GM18951 (cell line): ENCODE results near the gene C9orf85.

ENCODE experiments used
- POLR2A ChIP-seq: IDR thresholded peaks from 4 replicates; pipeline ENCODE4 v1.6.1; 2011; ENCODE audit warnings: mild to moderate bottlenecking; ENCODE audit not compliant: insufficient read length, insufficient read depth; ENCODE audit errors: extremely low read depth
- in situ Hi-C: fragments of 300-500 bp; cut with MboI; formaldehyde crosslinking; loops from one replicate; pipeline ENCODE4 v1.12.0; 2022; ENCODE audit warnings: low sequenced_read_pairs, mixed read lengths, inconsistent platforms; ENCODE audit not compliant: unreplicated experiment

Gene C9orf85

DNA sequence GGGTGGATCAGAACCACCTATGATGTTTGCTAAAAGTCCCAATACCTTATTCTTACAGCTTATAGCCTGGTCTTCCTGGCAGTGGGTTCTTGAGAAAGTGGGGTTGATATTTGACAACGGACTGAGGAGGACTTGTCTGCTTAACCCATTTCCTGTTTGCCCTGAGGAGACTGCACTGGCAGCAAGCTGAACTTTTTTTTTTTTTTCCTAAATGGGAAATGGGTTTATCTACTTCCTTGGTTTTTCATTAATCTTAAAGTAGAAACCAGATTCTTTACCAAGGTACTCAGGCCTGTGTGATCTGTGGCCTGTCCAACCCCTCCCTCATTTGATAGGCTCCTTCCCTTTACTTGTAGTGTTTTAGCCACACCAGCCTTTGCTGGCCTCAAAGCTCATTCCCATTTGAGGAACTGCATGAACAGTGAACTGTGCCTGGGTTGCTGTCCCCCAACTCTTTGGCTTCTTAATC is 101.9 kb downstream of the C9orf85 start:
- TF ChIP-seq POLR2A: no peak
- in situ Hi-C loops: loop anchor here (25.0 kb wide), 1 partner anchor 401 kb away; no protein-coding TSS in a partner anchor

DNA sequence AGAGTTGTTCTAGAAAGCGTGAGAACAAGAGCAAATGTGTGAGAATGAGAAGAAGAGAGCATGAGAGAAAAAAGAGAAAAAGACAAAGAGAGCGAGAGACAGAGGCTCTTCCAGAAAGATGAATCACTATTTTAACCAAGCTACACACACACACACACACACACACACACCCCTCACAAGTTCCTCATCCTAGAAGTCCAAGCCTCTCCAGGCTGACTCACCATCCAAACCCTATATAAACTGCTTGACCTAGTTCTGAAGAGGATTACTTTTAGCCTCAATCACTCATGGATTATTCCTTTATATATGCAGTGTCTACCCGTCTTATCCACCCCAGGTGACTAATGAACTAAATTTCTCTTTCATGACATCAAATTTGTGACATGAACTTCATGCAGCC is 111.4 kb downstream of the C9orf85 start:
- in situ Hi-C loops: loop anchor here (25.0 kb wide), 1 partner anchor 411 kb away; no protein-coding TSS in a partner anchor
- TF ChIP-seq POLR2A: no peak
